Esophagus muscularis mucosa (tissue), 4 donors: Measurements from ENCODE around the gene SLC25A29.

ENCODE experiments used
- CTCF ChIP-seq, 3 experiments: fragments of 200-600 bp in 2 of 3; fragments of 450-650 bp in 1 of 3; sonication (generic) in 2 of 3; IDR thresholded peaks; one replicate each; pipeline ENCODE4 v1.5.1; 2017 to 2019; ENCODE audit warnings: antibody characterized with exemption in 3 of 3, mild to moderate bottlenecking in 2 of 3, moderate library complexity in 1 of 3
- EP300 ChIP-seq: sonication (generic); formaldehyde crosslinking; IDR thresholded peaks from one replicate; pipeline ENCODE4 v1.6.1; 2017; ENCODE audit warnings: antibody characterized with exemption
- POLR2A ChIP-seq: fragments of 450-650 bp; IDR thresholded peaks from one replicate; pipeline ENCODE4 v1.6.1; 2017; ENCODE audit warnings: antibody characterized with exemption, moderate library complexity, mild to moderate bottlenecking, low read depth

DNA sequence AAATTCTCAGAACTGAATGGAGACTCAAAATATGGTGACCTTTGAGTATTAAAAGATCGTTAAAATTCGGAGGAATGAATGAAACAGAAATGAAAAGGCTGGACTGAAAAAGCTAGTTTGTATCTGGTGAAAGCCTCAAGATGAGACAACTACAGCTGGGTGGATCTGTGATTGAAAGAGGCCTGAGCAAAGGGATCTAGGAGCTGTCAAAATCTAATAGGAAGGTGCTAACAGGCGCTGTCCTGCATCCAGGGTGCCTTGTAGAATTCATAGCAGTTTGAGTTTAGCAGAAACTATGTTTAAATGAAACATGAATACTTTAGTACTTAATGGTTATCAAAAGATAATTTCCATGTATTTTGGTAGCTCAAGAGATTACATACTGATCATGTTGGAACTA, 65.0 kb downstream of the SLC25A29 start:
- no peak for TF ChIP-seq EP300
- TF ChIP-seq CTCF (IDR thresholded peaks at IDR 0.05) = no peak
- TF ChIP-seq POLR2A = no peak
